ENCODE measurements around the gene DCLK3. TPM values are rescaled to one million over a fixed set of nuclear protein-coding genes. Genes with fewer than 3 reads are reported as not detected.

Gene DCLK3
- total and polyA plus RNA-seq, 2 of the 4 experiments (the other 2 are of a cell fraction), result not detected

- no peaks in the 10 kb centered on the region for H3K79me1 ChIP-seq (ENCODE audit: low read depth in 1 of 2, low read length in 2 of 2)
- no peak overlapping the region for H2AFZ ChIP-seq (replicated peaks; ENCODE audit: low read length, poor library complexity)
- ChIA-PET CTCF (interaction anchor here (0.6 to 1.2 kb wide), 3 partner anchors 8 to 128 kb away, joined by 3 read pairs; no protein-coding TSS in a partner anchor), POLR2A (ENCODE audit: unreplicated experiment) (no interaction called here)
- no peak overlapping the region for H3K27ac ChIP-seq (ENCODE audit: insufficient read depth, low read length)
- intact Hi-C loops (cut with micrococcal nuclease) (loop anchor here (1.0 kb wide), 1 partner anchor 218 kb away; no protein-coding TSS in a partner anchor), in situ Hi-C loops (cut with MboI; ENCODE audit: low sequenced_read_pairs) (loop anchor here (25.0 kb wide), 1 partner anchor 472 kb away; no protein-coding TSS in a partner anchor), dilution Hi-C loops (cut with HindIII; ENCODE audit: low sequenced_read_pairs, unreplicated experiment) (no loop called here)
- no peak overlapping the region for H2AK9ac ChIP-seq (replicated peaks; ENCODE audit: low read depth, low read length, poor library complexity)
- H2BK5ac ChIP-seq (ENCODE audit: low read depth, low read length, poor library complexity, severe bottlenecking), result no peak overlapping the region
- H2BK20ac ChIP-seq (ENCODE audit: low read depth, low read length), result no peak overlapping the region
- H3K36me3 ChIP-seq (ENCODE audit: control insufficient read depth, insufficient read depth, low read length), result no peaks in the 10 kb centered on the region
- H4K91ac ChIP-seq (ENCODE audit: insufficient read depth, low read depth, low read length), result no peak overlapping the region
- no peak for TF ChIP-seq SMC3 (IDR thresholded peaks at IDR 0.05; ENCODE audit: low read depth, low read length)
- no peak for TF ChIP-seq NFE2L2 (IDR thresholded peaks at IDR 0.05; ENCODE audit: low read depth, low read length)
- TF ChIP-seq RAD21 (IDR thresholded peaks at IDR 0.05; ENCODE audit: low read length), result no peak
- TF ChIP-seq RFX5 (IDR thresholded peaks at IDR 0.05; ENCODE audit: low read depth, low read length), result no peak
- TF ChIP-seq CEBPB (IDR thresholded peaks at IDR 0.05; ENCODE audit: low read depth, low read length), result no peak
- no peak for TF ChIP-seq CTCF (conservative IDR thresholded peaks at IDR 0.05; ENCODE audit: low read depth, low read length)
- no peak for TF ChIP-seq POLR2A (IDR thresholded peaks at IDR 0.05; ENCODE audit: low read depth, low read length)
- TF ChIP-seq MXI1 (IDR thresholded peaks at IDR 0.05; ENCODE audit: borderline replicate concordance, low read depth, low read length), result no peak
- no peak for TF ChIP-seq CHD1 (IDR thresholded peaks at IDR 0.05; ENCODE audit: low read depth, low read length)
- H2BK120ac ChIP-seq (ENCODE audit: low read depth, low read length), result no peak overlapping the region
- no peak overlapping the region for H4K5ac ChIP-seq (ENCODE audit: low read depth, low read length)
- H4K8ac ChIP-seq (ENCODE audit: low read depth in 2 of 2, low read length in 2 of 2), result no peak overlapping the region
- H4K20me1 ChIP-seq (ENCODE audit: insufficient read depth, low read length), result no peaks in the 10 kb centered on the region
- H3K9me3 ChIP-seq (ENCODE audit: control insufficient read depth, insufficient read depth, low read length), result no peaks in the 10 kb centered on the region
- H3K4ac ChIP-seq (ENCODE audit: low read depth, low read length), result no peak overlapping the region
- no peak overlapping the region for H2AK5ac ChIP-seq (ENCODE audit: low read depth, low read length)
- H3K9me1 ChIP-seq (ENCODE audit: insufficient read depth, low read length), result no peaks in the 10 kb centered on the region
- no peak overlapping the region for H3K4me2 ChIP-seq (ENCODE audit: low read depth, low read length)
- H3K56ac ChIP-seq (ENCODE audit: extremely low read depth, insufficient read depth, low read length), result no peak overlapping the region
- H3K14ac ChIP-seq (replicated peaks; ENCODE audit: low read depth, low read length), result no peak overlapping the region
- no peak for DNase-seq
- H3K9ac ChIP-seq (ENCODE audit: low read depth, low read length), result no peak overlapping the region
- WGBS, 2 experiments (ENCODE audit: extremely low coverage in 2 of 2, insufficient read length in 1 of 2), result no CpG with 5 or more reads among the region's 2 CpGs
- no peak overlapping the region for H3K23ac ChIP-seq (ENCODE audit: low read depth, low read length)
- H3K4me3 ChIP-seq (ENCODE audit: insufficient read depth, low read depth, low read length), result no peak overlapping the region
- no peak for ATAC-seq (ENCODE audit: low read depth)
- BruUV-seq (replicated peaks), result no TSS peak
- no peak overlapping the region for H3K18ac ChIP-seq (ENCODE audit: low read depth, low read length)
- H3K4me1 ChIP-seq (ENCODE audit: control insufficient read depth, insufficient read depth, low read length), result no peaks in the 10 kb centered on the region
- peaks cover 9% of the 10 kb centered on the region for H3K27me3 ChIP-seq (ENCODE audit: control insufficient read depth, insufficient read depth, low read length)
- no peak overlapping the region for H2BK15ac ChIP-seq (ENCODE audit: low read depth, low read length)
Observed at GRCh38 chr3:36740787-36741186, 23.6 kb downstream of the DCLK3 start.
